Mesodermal cell (in vitro differentiated cells): ENCODE results near the gene PPAN. TPM values are rescaled to one million over a fixed set of nuclear protein-coding genes. Genes with fewer than 3 reads are reported as not detected.

Source experiments
- H3K27ac ChIP-seq: 2 replicates; pipeline ENCODE4 v1.7.0; 2013; ENCODE audit warnings: mild to moderate bottlenecking, low read depth, low read length, moderate library complexity; ENCODE audit not compliant: severe bottlenecking
- H3K36me3 ChIP-seq: 2 replicates; pipeline ENCODE4 v1.7.1; 2013; ENCODE audit warnings: mild to moderate bottlenecking, low read length, moderate library complexity; ENCODE audit not compliant: control insufficient read depth, insufficient read depth
- H3K4me1 ChIP-seq: one replicate; pipeline ENCODE4 v1.7.1; 2013; ENCODE audit warnings: mild to moderate bottlenecking, low read length; ENCODE audit not compliant: insufficient read depth, control insufficient read depth, poor library complexity, severe bottlenecking
- H3K4me3 ChIP-seq: 2 replicates; pipeline ENCODE4 v1.7.0; 2013; ENCODE audit warnings: low read length, control low read depth, mild to moderate bottlenecking; ENCODE audit not compliant: insufficient read depth, poor library complexity, severe bottlenecking; ENCODE audit errors: extremely low read depth
- H3K9me3 ChIP-seq: 2 replicates; pipeline ENCODE4 v1.7.1; 2013; ENCODE audit warnings: mild to moderate bottlenecking, low read length, moderate library complexity; ENCODE audit not compliant: control insufficient read depth
- WGBS, 2 experiments: methylation state at CpG; one replicate each; pipeline ENCODE4 v1.1.5; 2013; ENCODE audit warnings: missing lambda C conversion rate in 2 of 2; ENCODE audit not compliant: insufficient coverage in 2 of 2; 5-methylcytosine and 5-hydroxymethylcytosine counted together
- polyA plus RNA-seq, 2 experiments: library from polyadenylated mRNA; stranded (reverse); fragments of 50-300 nt; gene quantifications; one replicate each; pipeline ENCODE4 v1.2.3, GENCODE V29; 2013

PPAN gene
- 22.3 TPM for polyA plus RNA-seq (2013, experiment 1 of 2)
- polyA plus RNA-seq (2013, experiment 2 of 2), result 17.6 TPM

DNA sequence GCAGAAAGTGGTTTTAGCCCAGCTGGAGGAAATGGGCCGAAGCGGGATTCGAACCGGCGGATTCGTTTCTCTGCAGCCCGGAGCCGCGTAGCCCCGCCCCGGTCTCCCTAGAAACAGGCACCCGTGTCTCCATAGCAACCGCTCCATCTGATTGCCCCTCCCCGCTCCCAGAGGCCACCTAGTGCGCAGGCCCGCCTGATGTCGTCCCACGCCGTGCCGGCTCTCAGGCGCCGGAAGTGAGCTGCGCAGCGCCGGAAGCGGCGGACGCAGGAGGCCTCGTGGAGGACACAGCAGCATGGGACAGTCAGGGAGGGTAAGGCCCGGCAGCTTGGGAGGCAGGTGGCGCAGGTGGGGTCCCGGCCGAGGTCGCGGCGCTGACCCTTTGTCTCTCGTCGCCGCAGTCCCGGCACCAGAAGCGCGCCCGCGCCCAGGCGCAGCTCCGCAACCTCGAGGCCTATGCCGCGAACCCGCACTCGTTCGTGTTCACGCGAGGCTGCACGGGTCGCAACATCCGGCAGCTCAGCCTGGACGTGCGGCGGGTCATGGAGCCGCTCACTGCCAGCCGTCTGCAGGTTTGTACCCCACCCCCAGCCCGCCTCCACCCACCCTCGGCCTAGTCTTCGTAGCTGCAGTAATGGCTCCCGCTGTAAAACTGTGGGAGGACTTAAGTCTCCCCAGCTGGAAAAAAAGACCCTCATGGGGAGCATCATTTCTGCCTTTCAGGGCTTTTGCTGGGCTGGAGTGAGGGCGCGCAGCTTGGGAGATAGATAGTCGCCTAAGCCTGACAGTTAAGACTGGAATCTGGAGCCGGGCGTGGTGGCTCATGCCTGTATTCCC lies at the start of gene PPAN:
Gene PPAN, plus strand, starts transcription at position 263 of the 837 bp plus-strand sequence. Its CDS starts 33 bp downstream, at position 296.
- Histone ChIP-seq H3K27ac (peak within 1 kb of the TSS; percentile 75), H3K36me3 (peaks cover 44% of the 10 kb centered on the region), H3K9me3 (no peaks in the 10 kb centered on the region), H3K4me1 (peaks cover 2% of the 10 kb centered on the region), H3K4me3 (peak within 1 kb of the TSS; percentile 79)
- 0 to 2% methylated on average over 64 to 65 of the region's 71 CpGs for WGBS, 2 experiments

DNA sequence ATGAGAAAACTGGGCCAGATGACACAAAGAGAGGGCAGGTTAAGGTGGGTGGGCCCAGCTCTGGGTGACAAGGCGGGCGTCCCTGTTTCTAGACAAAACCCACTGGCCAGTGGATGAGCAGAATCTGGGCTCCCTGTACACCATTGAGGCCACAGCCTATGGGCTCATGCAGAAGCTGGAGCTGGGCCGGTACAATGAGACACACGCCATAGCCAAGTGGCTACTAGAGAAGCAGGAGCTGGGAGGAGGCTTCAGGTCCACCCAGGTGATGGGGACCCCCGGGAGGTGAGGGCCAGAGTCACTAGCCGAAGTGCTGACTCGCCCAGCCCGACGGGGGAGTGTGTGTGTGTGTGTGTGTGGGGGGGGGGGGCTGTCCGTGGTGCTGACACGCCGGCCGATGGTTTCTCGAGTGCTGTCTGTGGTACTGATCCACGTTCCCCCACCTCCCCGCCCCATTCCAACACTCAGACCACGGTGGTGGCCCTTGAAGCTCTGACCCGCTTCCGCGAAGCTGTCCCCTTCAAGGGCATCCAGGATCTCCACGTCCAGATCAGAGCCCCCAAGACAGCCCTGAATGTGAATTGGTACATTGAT lies 44.3 kb upstream of the PPAN start:
- H3K27ac ChIP-seq, result no peak overlapping the region
- 39 to 56% methylated on average over 7 to 11 of the region's 21 CpGs for WGBS, 2 experiments
- no peaks in the 10 kb centered on the region for H3K36me3 ChIP-seq
- no peaks in the 10 kb centered on the region for H3K9me3 ChIP-seq
- H3K4me1 ChIP-seq, result no peaks in the 10 kb centered on the region
- no peak overlapping the region for H3K4me3 ChIP-seq

GRCh38 chr19:10068205-10068604 lies 38.0 kb upstream of the PPAN start:
- Histone ChIP-seq H3K4me1 (no peaks in the 10 kb centered on the region), H3K27ac (no peak overlapping the region), H3K9me3 (no peaks in the 10 kb centered on the region), H3K36me3 (no peaks in the 10 kb centered on the region), H3K4me3 (no peak overlapping the region)
- 86 to 91% methylated on average over 4 of the region's 4 CpGs for WGBS, 2 experiments

DNA sequence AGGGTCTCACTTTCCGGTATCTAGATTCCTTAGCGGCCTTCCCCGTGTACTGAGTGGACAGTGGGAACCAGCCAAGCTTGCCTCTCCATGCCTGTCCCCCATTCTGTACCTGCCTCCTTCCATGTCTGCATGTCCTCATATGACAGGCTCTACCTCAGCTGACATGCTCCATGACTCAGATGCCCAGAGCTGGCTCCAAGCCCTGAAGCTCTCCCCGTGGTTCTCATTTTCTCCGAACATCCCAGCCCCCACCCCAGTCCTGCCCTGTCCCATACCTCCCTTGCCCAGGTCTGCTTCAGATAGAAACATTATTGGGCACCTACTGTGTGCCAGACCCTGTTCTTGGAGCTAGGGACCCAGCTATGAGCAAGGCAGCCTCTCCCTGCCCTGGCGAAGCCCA lies 37.1 kb upstream of the PPAN start:
- H3K4me1 ChIP-seq, result no peaks in the 10 kb centered on the region
- no peak overlapping the region for H3K27ac ChIP-seq
- no peaks in the 10 kb centered on the region for H3K36me3 ChIP-seq
- peaks cover 1% of the 10 kb centered on the region for H3K9me3 ChIP-seq
- WGBS, 2 experiments, result 70 to 76% methylated on average over 5 of the region's 6 CpGs
- no peak overlapping the region for H3K4me3 ChIP-seq

- H3K27ac ChIP-seq, result no peak overlapping the region
- no peak overlapping the region for H3K4me3 ChIP-seq
- 90 to 91% methylated on average over 15 to 22 of the region's 22 CpGs for WGBS, 2 experiments
- peaks cover 3% of the 10 kb centered on the region for H3K9me3 ChIP-seq
- H3K4me1 ChIP-seq, result no peaks in the 10 kb centered on the region
- H3K36me3 ChIP-seq, result no peaks in the 10 kb centered on the region
Measured at GRCh38 chr19:10070730-10071446, 35.3 kb upstream of the PPAN start.

DNA sequence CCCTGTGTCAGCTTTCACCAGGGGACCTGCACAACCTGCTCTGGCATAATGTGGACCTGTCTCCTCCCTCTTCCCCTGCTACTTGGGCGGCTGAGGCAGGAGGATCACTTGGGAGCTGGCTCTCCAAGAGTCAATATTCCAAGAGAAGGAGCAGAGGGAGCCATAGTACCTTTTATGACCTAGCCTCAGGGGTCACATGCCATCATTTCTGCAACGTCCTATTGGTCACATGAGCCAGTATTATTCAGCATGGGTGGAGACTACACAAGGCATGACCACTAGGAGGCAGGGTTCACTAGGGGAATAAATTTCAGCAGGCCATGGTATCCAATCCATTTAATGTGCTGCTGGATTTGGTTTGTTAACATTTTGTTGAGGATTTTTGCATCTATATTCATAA lies 32.0 kb upstream of the PPAN start:
- H3K4me3 ChIP-seq, result no peak overlapping the region
- H3K27ac ChIP-seq, result no peak overlapping the region
- H3K4me1 ChIP-seq, result no peaks in the 10 kb centered on the region
- H3K36me3 ChIP-seq, result no peaks in the 10 kb centered on the region
- WGBS, 2 experiments, result 64 to 73% methylated on average over 2 of the region's 2 CpGs
- peaks cover 3% of the 10 kb centered on the region for H3K9me3 ChIP-seq

DNA sequence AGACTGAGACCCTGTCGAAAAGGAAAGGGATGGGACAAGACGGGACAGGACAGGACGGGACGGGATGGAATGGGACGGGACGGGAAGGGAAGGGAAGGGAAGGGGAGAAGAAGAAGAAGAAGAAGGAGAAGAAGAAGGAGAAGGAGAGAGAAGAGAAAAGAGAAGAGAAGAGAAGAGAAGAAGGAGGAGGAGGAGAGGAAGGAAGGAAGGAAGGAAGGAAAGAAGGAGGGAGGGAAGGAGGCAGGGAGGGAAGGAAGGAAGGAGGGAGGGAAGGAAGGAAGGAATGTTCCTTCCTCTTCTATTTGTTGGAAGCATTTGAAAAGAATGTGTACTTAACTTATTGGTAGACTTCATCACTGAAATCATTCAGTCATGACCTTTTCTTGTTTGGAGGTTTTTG lies 29.6 kb upstream of the PPAN start:
- Histone ChIP-seq H3K4me3 (no peak overlapping the region), H3K36me3 (no peaks in the 10 kb centered on the region), H3K27ac (no peak overlapping the region), H3K4me1 (no peaks in the 10 kb centered on the region), H3K9me3 (peaks cover 3% of the 10 kb centered on the region)
- 77 to 81% methylated on average over 4 to 6 of the region's 6 CpGs for WGBS, 2 experiments

- no peak overlapping the region for H3K4me3 ChIP-seq
- no peak overlapping the region for H3K27ac ChIP-seq
- H3K9me3 ChIP-seq, result peaks cover 3% of the 10 kb centered on the region
- no peaks in the 10 kb centered on the region for H3K36me3 ChIP-seq
- WGBS, 2 experiments, result 90 to 100% methylated on average over 2 to 5 of the region's 8 CpGs
- no peaks in the 10 kb centered on the region for H3K4me1 ChIP-seq
Measured at GRCh38 chr19:10078329-10078728, 27.8 kb upstream of the PPAN start.

DNA sequence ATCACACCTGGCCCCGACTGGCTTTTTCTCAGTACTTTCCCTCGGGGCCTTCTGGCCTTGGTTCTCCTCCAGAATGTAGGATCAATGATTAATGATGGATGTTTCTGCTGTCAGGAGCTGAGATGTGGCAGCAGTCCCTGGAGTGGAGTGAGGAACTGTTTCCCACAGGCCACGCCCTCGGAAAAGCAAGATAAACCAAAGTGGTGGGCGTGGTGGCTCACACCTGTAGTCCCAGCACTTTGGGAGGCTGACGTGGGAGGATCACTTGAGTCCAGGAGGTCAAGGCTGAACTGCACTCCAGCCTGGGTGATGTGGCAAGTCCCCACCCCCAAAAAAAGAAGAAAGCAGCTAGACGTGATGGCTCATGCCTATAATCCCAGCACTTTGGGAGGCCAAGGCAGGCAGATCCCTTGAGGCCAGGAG lies 27.1 kb upstream of the PPAN start:
- H3K4me1 ChIP-seq, result no peaks in the 10 kb centered on the region
- 78 to 87% methylated on average over 6 to 7 of the region's 7 CpGs for WGBS, 2 experiments

GRCh38 chr19:10083911-10084310 lies 22.3 kb upstream of the PPAN start:
- Histone ChIP-seq H3K4me1 (peaks cover 7% of the 10 kb centered on the region), H3K4me3 (no peak overlapping the region), H3K27ac (no peak overlapping the region), H3K36me3 (no peaks in the 10 kb centered on the region), H3K9me3 (no peaks in the 10 kb centered on the region)
- WGBS, 2 experiments, result 77 to 85% methylated on average over 7 to 9 of the region's 9 CpGs

More for the DNA sequence above, 27.1 kb upstream of the PPAN start:
- Histone ChIP-seq H3K9me3 (peaks cover 2% of the 10 kb centered on the region), H3K4me3 (no peak overlapping the region), H3K27ac (no peak overlapping the region), H3K36me3 (no peaks in the 10 kb centered on the region)
